Measurements from ENCODE around the gene ZNF766. TPM values are rescaled to one million over a fixed set of nuclear protein-coding genes. Genes with fewer than 3 reads are reported as not detected.

ZNF766 gene
- 5.5 and 6.8 TPM in 2 replicates for total RNA-seq

GRCh38 chr19:52269338-52270261 is at the start of gene ZNF766:
ZNF766 (plus strand) TSS chr19:52269587; CDS start chr19:52269614, 27 bp downstream.

GRCh38 chr19:52296773-52297600 is 27.6 kb downstream of the ZNF766 start, which contains the start of gene ZNF480:
ZNF480 (plus strand) TSS chr19:52297169; CDS start chr19:52300413, 3,244 bp downstream.

GRCh38 chr19:52336117-52336790 is 66.9 kb downstream of the ZNF766 start, which contains the start of gene ZNF610:
ZNF610 (plus strand) TSS chr19:52336243; CDS start chr19:52349173, 12,930 bp downstream.

Other genes starting within 250 kb of the ZNF766 start
- 7.2 and 7.9 TPM in 2 replicates for gene ZNF614, start 241.2 kb upstream of the ZNF766 start, total RNA-seq
- gene ZNF432, start 220.7 kb upstream of the ZNF766 start, total RNA-seq: 2.4 and 5.6 TPM in 2 replicates
- 3.3 and 7.5 TPM in 2 replicates for gene ZNF841, start 173.8 kb upstream of the ZNF766 start, total RNA-seq
- 3.5 and 5.6 TPM in 2 replicates for gene ZNF616, start 129.6 kb upstream of the ZNF766 start, total RNA-seq
- 3.3 and 6.3 TPM in 2 replicates for gene ZNF836, start 98.0 kb upstream of the ZNF766 start, total RNA-seq
- 234 and 274 TPM in 2 replicates for gene PPP2R1A, start 79.5 kb upstream of the ZNF766 start, total RNA-seq
- gene ZNF480, start 27.6 kb downstream of the ZNF766 start, total RNA-seq: 14.2 and 21.0 TPM in 2 replicates
- gene ZNF610, start 66.7 kb downstream of the ZNF766 start, total RNA-seq: 0.33 and 0.63 TPM in 2 replicates
- 5.6 and 7.3 TPM in 2 replicates for gene ZNF880, start 100.3 kb downstream of the ZNF766 start, total RNA-seq
- gene ZNF528, start 128.3 kb downstream of the ZNF766 start, total RNA-seq: 2.4 and 3.9 TPM in 2 replicates
- not detected in 2 replicates for gene ZNF534, start 159.6 kb downstream of the ZNF766 start, total RNA-seq
- 0.14 and 0.35 TPM in 2 replicates for gene ZNF578, start 184.0 kb downstream of the ZNF766 start, total RNA-seq